A549 treated with GW870086 at 1 μM for 4 hours (cell line): Measurements from ENCODE around the gene RABL2A. TPM values are rescaled to one million over a fixed set of nuclear protein-coding genes. Genes with fewer than 3 reads are reported as not detected.

Experiments
- total RNA-seq: library from RNA; stranded (reverse); fragments of 200-300 nt; extraction: Qiagen RNA extraction; gene quantifications from 5 replicates; pipeline ENCODE4 v1.2.3, GENCODE V29; 2022; ENCODE audit warnings: low read depth

Gene RABL2A
- total RNA-seq = 5.7 to 10.0 TPM (median 7.9 TPM) in 5 replicates

GRCh38 chr2:113626616-113627330 is at the start of gene RABL2A:
Gene RABL2A (plus strand): TSS chr2:113627266. CDS start chr2:113628607, 1,341 bp downstream.

Other genes starting within 250 kb of the RABL2A start
- 39.5 to 46.5 TPM (median 41.1 TPM) in 5 replicates for gene ZNG1B, start 189.6 kb upstream of the RABL2A start, total RNA-seq
- 0.24 to 0.56 TPM (median 0.30 TPM) in 5 replicates for gene FOXD4L1, start 128.6 kb upstream of the RABL2A start, total RNA-seq
- 38.6 to 53.4 TPM (median 48.0 TPM) in 5 replicates for gene SLC35F5, start 129.4 kb downstream of the RABL2A start, total RNA-seq